Activated T-helper 1 cell treated with anti-CD3 and anti-CD28 coated beads, Interleukin-12 subunit alpha, Interleukin-12 subunit beta, Interleukin-2, Interleukin-4 antibody, amounts not matched to agents 30 ng/mL and 10 ng/mL and 1 ng/mL, durations not matched to agents 14 hours and 24 hours and 36 hours (primary cell): Measurements from ENCODE around the gene DSC2. TPM values are rescaled to one million over a fixed set of nuclear protein-coding genes. Genes with fewer than 3 reads are reported as not detected.

Source experiments
- DNase-seq: peaks from one replicate; pipeline ENCODE4 v3.0.0; 2021; ENCODE audit warnings: low spot score
- H3K27ac Mint-ChIP-seq: one replicate; pipeline ENCODE4 v1.8.0; 2021; ENCODE audit warnings: mild to moderate bottlenecking, mixed read lengths
- H3K27me3 Mint-ChIP-seq: one replicate; pipeline ENCODE4 v1.8.0; 2022; ENCODE audit warnings: mild to moderate bottlenecking, moderate library complexity, mixed read lengths; ENCODE audit not compliant: insufficient read depth
- H3K36me3 Mint-ChIP-seq: one replicate; pipeline ENCODE4 v1.8.0; 2021; ENCODE audit warnings: low read depth, mixed read lengths
- H3K4me1 Mint-ChIP-seq: one replicate; pipeline ENCODE4 v1.8.0; 2021; ENCODE audit warnings: low read depth, mixed read lengths
- H3K4me3 Mint-ChIP-seq: one replicate; pipeline ENCODE4 v1.8.0; 2021; ENCODE audit warnings: mild to moderate bottlenecking, moderate library complexity, mixed read lengths
- H3K9me3 Mint-ChIP-seq: one replicate; pipeline ENCODE4 v1.8.0; 2021; ENCODE audit warnings: mixed read lengths
- intact Hi-C: fragments of 100-400 bp; cut with micrococcal nuclease; formaldehyde crosslinking; loops from one replicate; pipeline ENCODE4 v1.15.1; 2024
- total RNA-seq: library from RNA; stranded (reverse); gene quantifications from 2 replicates; pipeline ENCODE4 v1.2.3, GENCODE V29; 2022

Gene DSC2
- total RNA-seq, 1 donor from 2014 or later, result not detected

DNA sequence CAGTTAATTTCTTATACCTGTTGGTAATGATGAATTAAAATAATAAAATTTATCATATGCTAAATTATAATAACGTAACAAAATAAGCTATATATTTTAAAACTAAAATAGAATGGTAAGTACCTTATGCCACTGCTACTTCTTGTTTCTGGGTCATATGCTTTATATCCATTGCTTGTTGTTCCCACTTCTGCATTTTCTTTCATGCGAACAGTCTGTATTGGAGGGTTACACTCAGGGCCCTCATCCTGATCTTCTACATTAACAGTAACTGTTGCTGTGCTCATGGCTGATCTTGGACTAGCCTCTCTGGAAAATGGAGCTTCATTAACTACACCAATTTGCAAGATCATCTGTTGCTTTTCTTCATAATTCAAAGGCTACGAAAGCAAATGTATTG, 22.2 kb downstream of the DSC2 start:
- Mint-ChIP-seq H3K27me3 (no peaks in the 10 kb centered on the region), H3K4me3 (no peak overlapping the region), H3K9me3 (peaks cover 6% of the 10 kb centered on the region), H3K4me1 (no peaks in the 10 kb centered on the region), H3K27ac (no peak overlapping the region), H3K36me3 (no peaks in the 10 kb centered on the region)
- intact Hi-C loops, result no loop called here
- no peak for DNase-seq

GRCh38 chr18:31077878-31078277, 24.3 kb downstream of the DSC2 start:
- DNase-seq, result no peak
- H3K27ac Mint-ChIP-seq, result no peak overlapping the region
- H3K27me3 Mint-ChIP-seq, result no peaks in the 10 kb centered on the region
- H3K4me1 Mint-ChIP-seq, result no peaks in the 10 kb centered on the region
- intact Hi-C loops, result no loop called here
- no peaks in the 10 kb centered on the region for H3K36me3 Mint-ChIP-seq
- H3K4me3 Mint-ChIP-seq, result no peak overlapping the region
- H3K9me3 Mint-ChIP-seq, result peaks cover 6% of the 10 kb centered on the region

DNA sequence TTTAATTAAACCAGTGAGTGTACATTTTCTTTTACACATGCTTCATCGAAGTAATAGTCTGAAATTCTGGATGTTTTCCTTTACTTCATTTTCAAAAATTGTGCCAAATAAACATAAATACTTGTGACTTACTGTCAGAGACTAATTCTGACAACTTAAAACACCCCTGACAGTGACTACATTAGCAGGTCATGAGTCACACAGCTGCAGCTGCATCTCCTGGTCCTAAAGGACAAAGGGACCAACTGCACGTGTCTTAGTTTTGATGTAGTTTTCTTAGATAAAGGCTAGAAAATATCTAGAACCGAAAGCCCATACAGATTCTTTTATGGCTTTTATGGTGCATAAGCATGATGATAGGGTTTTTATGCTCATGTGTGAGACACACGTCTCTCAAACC, 30.0 kb downstream of the DSC2 start:
- Mint-ChIP-seq H3K4me3 (no peak overlapping the region), H3K9me3 (peaks cover 6% of the 10 kb centered on the region), H3K27me3 (no peaks in the 10 kb centered on the region), H3K4me1 (no peaks in the 10 kb centered on the region), H3K27ac (no peak overlapping the region), H3K36me3 (no peaks in the 10 kb centered on the region)
- no peak for DNase-seq
- intact Hi-C loops, result no loop called here

DNA sequence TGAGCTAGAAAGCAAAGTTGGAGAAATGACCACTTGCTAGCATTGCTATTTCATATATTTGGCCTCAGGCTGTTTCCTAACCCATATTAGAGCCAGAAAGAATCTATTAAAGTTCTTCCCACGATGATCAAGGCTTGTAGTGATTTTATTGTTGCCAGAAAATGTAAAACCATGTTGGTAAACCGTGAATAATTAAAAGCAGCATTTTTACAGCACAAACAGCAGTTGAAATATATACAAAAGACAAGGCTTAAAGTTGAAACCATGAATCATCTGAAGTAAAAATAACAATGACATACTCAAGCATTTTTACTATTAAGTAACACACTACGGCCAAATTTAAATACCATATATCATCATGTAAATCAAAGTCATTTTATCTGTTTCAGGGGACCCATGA, 32.0 kb downstream of the DSC2 start:
- Mint-ChIP-seq H3K9me3 (no peaks in the 10 kb centered on the region), H3K27ac (no peak overlapping the region), H3K27me3 (no peaks in the 10 kb centered on the region), H3K4me3 (no peak overlapping the region), H3K4me1 (no peaks in the 10 kb centered on the region), H3K36me3 (no peaks in the 10 kb centered on the region)
- DNase-seq, result no peak
- intact Hi-C loops, result no loop called here

GRCh38 chr18:31066266-31066665, 36.0 kb downstream of the DSC2 start:
- Mint-ChIP-seq H3K4me1 (no peaks in the 10 kb centered on the region), H3K27ac (no peak overlapping the region), H3K27me3 (no peaks in the 10 kb centered on the region), H3K9me3 (no peaks in the 10 kb centered on the region), H3K36me3 (no peaks in the 10 kb centered on the region), H3K4me3 (no peak overlapping the region)
- intact Hi-C loops, result no loop called here
- no peak for DNase-seq

DNA sequence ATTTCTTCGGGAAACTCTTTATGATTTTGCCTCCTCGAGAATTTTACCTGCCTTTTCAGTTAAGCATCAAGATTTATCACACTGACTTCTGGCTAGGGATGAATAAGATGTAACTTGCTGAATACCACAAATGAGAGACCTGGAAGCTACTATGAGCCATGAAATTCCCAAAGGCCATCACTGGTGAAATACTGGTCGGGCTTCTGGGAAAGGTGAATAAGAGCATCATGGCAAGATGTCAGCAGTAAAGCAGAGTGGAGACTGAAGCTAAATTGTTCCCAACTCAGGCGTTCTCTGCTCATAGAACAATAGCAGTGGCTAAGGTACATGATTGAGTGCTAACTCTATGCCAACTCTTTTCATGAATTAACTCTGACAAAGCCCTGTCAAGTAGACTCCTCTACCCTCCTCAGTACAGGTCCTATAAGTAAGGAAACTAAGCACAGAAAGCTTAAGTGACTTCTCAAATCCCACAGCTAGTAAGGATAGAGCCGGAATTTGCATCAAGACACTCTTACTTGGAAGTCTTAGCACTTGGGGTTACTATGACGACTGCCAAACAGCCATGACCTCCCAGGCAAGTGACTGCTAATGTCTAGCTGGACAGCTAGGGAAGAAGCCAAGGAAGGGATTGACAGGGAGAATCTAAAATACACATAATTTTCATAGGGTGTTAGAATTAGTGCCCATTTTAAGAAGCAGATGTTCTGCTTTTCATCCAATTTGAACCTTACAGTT, 37.0 kb downstream of the DSC2 start:
- Mint-ChIP-seq H3K27ac (no peak overlapping the region), H3K9me3 (no peaks in the 10 kb centered on the region), H3K36me3 (no peaks in the 10 kb centered on the region), H3K4me3 (no peak overlapping the region), H3K27me3 (no peaks in the 10 kb centered on the region), H3K4me1 (no peaks in the 10 kb centered on the region)
- no peak for DNase-seq
- intact Hi-C loops, result no loop called here

DNA sequence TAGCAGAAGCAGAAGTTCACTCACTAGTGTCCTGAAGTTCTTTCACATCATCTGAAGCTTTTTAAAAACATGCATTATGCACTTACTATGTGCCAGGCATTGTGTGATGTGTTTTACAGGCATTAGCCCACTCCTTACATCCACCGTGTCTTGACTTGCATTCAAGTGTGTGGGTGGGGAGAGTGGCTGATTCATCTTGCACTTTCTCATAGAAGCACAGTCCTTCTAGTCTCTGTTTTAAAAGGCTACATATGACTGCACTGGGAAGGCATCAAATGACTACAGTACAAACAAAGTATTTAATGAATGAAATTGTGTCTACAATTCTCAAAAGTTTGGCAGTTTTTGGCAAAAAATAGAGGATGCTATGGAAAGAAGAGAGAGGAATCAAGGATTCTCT, 38.1 kb downstream of the DSC2 start:
- Mint-ChIP-seq H3K9me3 (no peaks in the 10 kb centered on the region), H3K4me1 (no peaks in the 10 kb centered on the region), H3K36me3 (no peaks in the 10 kb centered on the region), H3K27ac (no peak overlapping the region), H3K4me3 (no peak overlapping the region), H3K27me3 (no peaks in the 10 kb centered on the region)
- intact Hi-C loops, result no loop called here
- no peak for DNase-seq

GRCh38 chr18:31061945-31062344, 40.3 kb downstream of the DSC2 start:
- Mint-ChIP-seq H3K36me3 (no peaks in the 10 kb centered on the region), H3K27ac (no peak overlapping the region), H3K27me3 (no peaks in the 10 kb centered on the region), H3K4me3 (no peak overlapping the region), H3K9me3 (no peaks in the 10 kb centered on the region), H3K4me1 (no peaks in the 10 kb centered on the region)
- intact Hi-C loops, result no loop called here
- DNase-seq, result no peak

DNA sequence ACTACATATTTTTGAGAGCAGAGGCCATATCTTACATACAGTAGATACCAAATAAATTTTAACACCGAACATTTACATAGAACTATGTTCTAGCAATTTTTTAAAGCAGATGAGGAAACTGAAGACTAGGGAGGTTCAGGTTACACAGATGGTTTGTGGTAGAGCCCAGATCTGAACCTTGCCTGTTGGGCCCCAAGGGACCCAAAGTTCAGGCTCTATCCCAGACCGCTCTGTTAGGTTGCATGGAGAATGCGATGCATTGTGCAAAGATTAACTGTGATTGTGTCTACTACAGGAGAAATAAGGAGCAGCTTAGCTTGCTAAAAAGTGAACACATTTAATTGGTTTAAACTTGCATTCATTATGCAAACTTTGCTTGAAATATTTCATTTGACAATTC, 43.3 kb downstream of the DSC2 start:
- Mint-ChIP-seq H3K4me1 (no peaks in the 10 kb centered on the region), H3K4me3 (no peak overlapping the region), H3K27me3 (no peaks in the 10 kb centered on the region), H3K27ac (no peak overlapping the region), H3K36me3 (no peaks in the 10 kb centered on the region), H3K9me3 (no peaks in the 10 kb centered on the region)
- no peak for DNase-seq
- intact Hi-C loops, result no loop called here

- Mint-ChIP-seq H3K27me3 (no peaks in the 10 kb centered on the region), H3K36me3 (no peaks in the 10 kb centered on the region), H3K4me3 (no peak overlapping the region), H3K9me3 (peaks cover 3% of the 10 kb centered on the region), H3K4me1 (no peaks in the 10 kb centered on the region), H3K27ac (no peak overlapping the region)
- no peak for DNase-seq
- intact Hi-C loops, result no loop called here
Measured at GRCh38 chr18:31057917-31058316, 44.3 kb downstream of the DSC2 start.

DNA sequence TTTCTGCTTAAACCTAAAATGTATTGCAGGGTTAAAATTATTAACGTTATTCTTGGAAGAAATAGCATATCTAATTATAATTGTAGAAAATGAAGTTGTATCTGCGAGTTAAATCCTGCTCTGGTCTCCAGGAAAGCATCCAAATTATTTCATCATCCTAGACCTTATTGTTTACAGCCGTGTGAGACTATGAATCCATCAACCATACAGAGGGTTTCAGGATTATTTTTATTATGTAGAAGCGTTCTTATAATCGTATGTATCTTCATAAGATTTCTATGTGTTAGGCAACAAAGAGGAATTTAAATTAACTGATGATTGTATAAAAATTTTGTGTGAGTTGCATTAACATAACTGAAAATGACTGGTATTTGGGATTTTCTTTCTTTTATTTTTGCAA, 45.2 kb downstream of the DSC2 start:
- Mint-ChIP-seq H3K4me3 (no peak overlapping the region), H3K9me3 (peaks cover 9% of the 10 kb centered on the region), H3K27ac (no peak overlapping the region), H3K36me3 (no peaks in the 10 kb centered on the region), H3K4me1 (no peaks in the 10 kb centered on the region), H3K27me3 (no peaks in the 10 kb centered on the region)
- DNase-seq, result no peak
- intact Hi-C loops, result no loop called here

DNA sequence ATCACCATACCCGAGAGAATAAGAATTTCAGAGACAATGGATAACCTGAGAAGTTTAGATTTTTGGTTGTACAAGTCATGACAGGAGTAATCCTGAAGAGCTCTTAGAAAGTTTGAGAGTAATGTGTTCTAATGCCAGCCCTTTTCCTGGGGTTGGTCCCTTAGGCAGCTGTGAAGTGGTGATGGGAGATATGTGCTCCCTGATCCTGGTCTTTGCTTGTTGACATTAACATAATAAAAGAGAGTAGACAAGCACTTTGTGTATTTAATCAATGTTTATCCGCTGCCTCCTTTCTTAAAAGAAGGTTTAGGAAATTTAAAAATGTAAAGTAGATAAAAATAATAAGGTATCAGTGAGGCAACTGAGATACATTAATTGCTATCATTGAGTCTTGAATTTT, 45.9 kb downstream of the DSC2 start:
- Mint-ChIP-seq H3K4me3 (no peak overlapping the region), H3K27me3 (no peaks in the 10 kb centered on the region), H3K27ac (no peak overlapping the region), H3K4me1 (no peaks in the 10 kb centered on the region), H3K36me3 (no peaks in the 10 kb centered on the region), H3K9me3 (peaks cover 11% of the 10 kb centered on the region)
- intact Hi-C loops, result no loop called here
- no peak for DNase-seq

GRCh38 chr18:31050635-31051034, 51.6 kb downstream of the DSC2 start:
- intact Hi-C loops, result no loop called here
- H3K27ac Mint-ChIP-seq, result no peak overlapping the region
- H3K36me3 Mint-ChIP-seq, result no peaks in the 10 kb centered on the region
- H3K4me1 Mint-ChIP-seq, result no peaks in the 10 kb centered on the region
- no peaks in the 10 kb centered on the region for H3K27me3 Mint-ChIP-seq
- peaks cover 11% of the 10 kb centered on the region for H3K9me3 Mint-ChIP-seq
- no peak for DNase-seq
- H3K4me3 Mint-ChIP-seq, result no peak overlapping the region

GRCh38 chr18:31049189-31049588, 53.0 kb downstream of the DSC2 start:
- Mint-ChIP-seq H3K4me1 (no peaks in the 10 kb centered on the region), H3K4me3 (no peak overlapping the region), H3K27me3 (no peaks in the 10 kb centered on the region), H3K9me3 (peaks cover 11% of the 10 kb centered on the region), H3K27ac (no peak overlapping the region), H3K36me3 (no peaks in the 10 kb centered on the region)
- no peak for DNase-seq
- intact Hi-C loops, result no loop called here
